WTC11 (cell line): ENCODE data around the gene SERGEF. TPM values are rescaled to one million over a fixed set of nuclear protein-coding genes. Genes with fewer than 3 reads are reported as not detected.

ENCODE experiments used
- ATAC-seq: fragments of 200-7000 bp; cut with Tn5 transposase; 2 replicates; pipeline ENCODE4 v1.10.0; 2021; ENCODE audit warnings: mild to moderate bottlenecking, moderate library complexity
- CTCF ChIA-PET: fragments of 300-600 bp; sonication (Branson Sonifier 250); formaldehyde crosslinking; loops from one replicate; lab custom pipeline; 2021; ENCODE audit warnings: antibody characterized with exemption; lab: Charles Lee
- POLR2A ChIA-PET: fragments of 350-600 bp; sonication (Branson Sonifier 250); formaldehyde crosslinking; loops from one replicate; lab custom pipeline; 2021; ENCODE audit warnings: antibody characterized with exemption; lab: Charles Lee
- DNase-seq: peaks from one replicate; pipeline ENCODE4 v3.0.0; 2021; ENCODE audit warnings: low spot score
- H3K27ac Mint-ChIP-seq: 2 replicates; pipeline ENCODE4 v1.8.0; 2021; ENCODE audit warnings: mixed read lengths
- H3K27me3 Mint-ChIP-seq: 2 replicates; pipeline ENCODE4 v1.8.0; 2021; ENCODE audit warnings: low read depth, mild to moderate bottlenecking, moderate library complexity, mixed read lengths
- H3K36me3 Mint-ChIP-seq: 2 replicates; pipeline ENCODE4 v1.8.0; 2021; ENCODE audit warnings: mixed read lengths
- H3K4me1 Mint-ChIP-seq: 2 replicates; pipeline ENCODE4 v1.8.0; 2022; ENCODE audit warnings: mixed read lengths
- H3K4me3 Mint-ChIP-seq: 2 replicates; pipeline ENCODE4 v1.8.0; 2021; ENCODE audit warnings: mild to moderate bottlenecking, moderate library complexity, mixed read lengths
- H3K9me3 Mint-ChIP-seq: 2 replicates; pipeline ENCODE4 v1.8.0; 2021; ENCODE audit warnings: mixed read lengths
- GABPB1 ChIP-seq: sonication (generic); formaldehyde crosslinking; IDR thresholded peaks from 2 replicates; pipeline ENCODE4 v1.8.1; 2023; ENCODE audit warnings: mild to moderate bottlenecking, missing genetic modification reagents
- GRHL2 ChIP-seq: fragments of 250-450 bp; sonication (Bioruptor Pico); IDR thresholded peaks from 2 replicates; pipeline ENCODE4 v1.8.0; 2022; ENCODE audit warnings: mild to moderate bottlenecking, moderate library complexity; ENCODE audit not compliant: insufficient replicate concordance, severe bottlenecking
- HMGXB4 ChIP-seq: sonication (generic); formaldehyde crosslinking; IDR thresholded peaks from 2 replicates; pipeline ENCODE4 v1.8.1; 2023; ENCODE audit warnings: mild to moderate bottlenecking, moderate library complexity, missing genetic modification reagents
- JAZF1 ChIP-seq: fragments of 250-450 bp; sonication (Bioruptor Pico); IDR thresholded peaks from 2 replicates; pipeline ENCODE4 v1.9.0; 2021; ENCODE audit warnings: moderate library complexity, mild to moderate bottlenecking, inconsistent platforms
- KAT7 ChIP-seq: sonication (generic); formaldehyde crosslinking; IDR thresholded peaks from 2 replicates; pipeline ENCODE4 v1.8.1; 2023; ENCODE audit warnings: missing genetic modification reagents, mild to moderate bottlenecking, borderline replicate concordance
- NFE2L1 ChIP-seq: sonication (generic); formaldehyde crosslinking; IDR thresholded peaks from 2 replicates; pipeline ENCODE4 v1.8.1; 2023; ENCODE audit warnings: missing genetic modification reagents
- NR1H2 ChIP-seq: sonication (generic); formaldehyde crosslinking; IDR thresholded peaks from 2 replicates; pipeline ENCODE4 v1.9.0; 2021; ENCODE audit warnings: mild to moderate bottlenecking, moderate library complexity, missing genetic modification reagents
- NR2C2 ChIP-seq: sonication (generic); formaldehyde crosslinking; IDR thresholded peaks from 2 replicates; pipeline ENCODE4 v1.8.0; 2022; ENCODE audit warnings: mild to moderate bottlenecking, missing genetic modification reagents
- OVOL2 ChIP-seq: fragments of 250-450 bp; sonication (Bioruptor Pico); IDR thresholded peaks from 2 replicates; pipeline ENCODE4 v1.9.0; 2021; ENCODE audit warnings: mild to moderate bottlenecking, borderline replicate concordance
- PRDM15 ChIP-seq: sonication (generic); formaldehyde crosslinking; IDR thresholded peaks from 2 replicates; pipeline ENCODE4 v1.8.0; 2022; ENCODE audit warnings: missing genetic modification reagents
- PRRX2 ChIP-seq: fragments of 250-450 bp; sonication (Bioruptor Pico); IDR thresholded peaks from 2 replicates; pipeline ENCODE4 v1.8.0; 2021; ENCODE audit warnings: mild to moderate bottlenecking
- RORB ChIP-seq: fragments of 250-450 bp; sonication (Bioruptor Pico); IDR thresholded peaks from 2 replicates; pipeline ENCODE4 v1.9.0; 2021; ENCODE audit warnings: mild to moderate bottlenecking
- SP1 ChIP-seq: sonication (generic); formaldehyde crosslinking; conservative IDR thresholded peaks from 2 replicates; pipeline ENCODE4 v1.8.1; 2022; ENCODE audit warnings: missing genetic modification reagents
- ZBTB21 ChIP-seq: sonication (generic); formaldehyde crosslinking; IDR thresholded peaks from 2 replicates; pipeline ENCODE4 v1.8.1; 2023; ENCODE audit warnings: mild to moderate bottlenecking, missing genetic modification reagents, borderline replicate concordance
- ZBTB43 ChIP-seq: sonication (generic); formaldehyde crosslinking; IDR thresholded peaks from 2 replicates; pipeline ENCODE4 v1.8.1; 2023; ENCODE audit warnings: mild to moderate bottlenecking, missing genetic modification reagents
- ZNF138 ChIP-seq: sonication (generic); formaldehyde crosslinking; conservative IDR thresholded peaks from 2 replicates; pipeline ENCODE4 v1.8.1; 2022; ENCODE audit warnings: mild to moderate bottlenecking, moderate library complexity, missing genetic modification reagents
- ZNF396 ChIP-seq: fragments of 250-450 bp; sonication (Bioruptor Pico); IDR thresholded peaks from 2 replicates; pipeline ENCODE4 v1.8.0; 2021; ENCODE audit warnings: mild to moderate bottlenecking, moderate library complexity, borderline replicate concordance
- ZNF416 ChIP-seq: fragments of 250-450 bp; sonication (Bioruptor Pico); IDR thresholded peaks from 2 replicates; pipeline ENCODE4 v1.9.0; 2021; ENCODE audit warnings: mild to moderate bottlenecking, inconsistent platforms
- ZNF512 ChIP-seq: sonication (generic); formaldehyde crosslinking; IDR thresholded peaks from 2 replicates; pipeline ENCODE4 v1.8.1; 2022; ENCODE audit warnings: missing genetic modification reagents, borderline replicate concordance
- total RNA-seq: library from RNA; stranded (reverse); gene quantifications from 3 replicates; pipeline ENCODE4 v1.2.3, GENCODE V29; 2021
- TF ChIP-seq, protein P1 (sequence below): sonication (generic); formaldehyde crosslinking; IDR thresholded peaks from 2 replicates; pipeline ENCODE4 v1.8.1; 2023; ENCODE audit warnings: mild to moderate bottlenecking, missing genetic modification reagents
- TF ChIP-seq, protein P2 (sequence below): sonication (generic); formaldehyde crosslinking; IDR thresholded peaks from 2 replicates; pipeline ENCODE4 v1.8.0; 2022; ENCODE audit warnings: mild to moderate bottlenecking, missing genetic modification reagents

The SERGEF gene
- total RNA-seq, 1 experiment from 2014 or later = 35.5 TPM

DNA sequence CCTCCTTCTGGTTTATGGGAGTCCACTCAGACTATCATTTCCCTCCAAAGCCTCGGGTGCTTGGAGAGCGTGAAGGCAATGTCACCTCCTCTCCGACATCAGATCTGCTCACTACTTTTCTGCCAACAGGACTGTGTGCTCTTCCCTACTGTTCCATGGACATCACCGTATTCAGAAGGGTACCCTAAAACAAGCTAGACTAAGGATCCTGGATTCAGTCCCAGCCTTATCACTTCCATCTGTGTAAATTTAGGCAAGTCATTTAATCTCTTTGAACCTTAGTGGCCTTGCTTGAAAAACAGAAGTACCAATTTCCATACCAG, 200.0 kb downstream of the SERGEF start:
- no peaks in the 10 kb centered on the region for H3K36me3 Mint-ChIP-seq
- DNase-seq (no peak), ATAC-seq (no peak)
- no peaks in the 10 kb centered on the region for H3K4me1 Mint-ChIP-seq
- H3K27me3 Mint-ChIP-seq = no peaks in the 10 kb centered on the region; the same call in 1 of the 2 replicates
- CTCF ChIA-PET = interaction anchor here (0.8 to 1.5 kb wide), 4 partner anchors 46 to 166 kb away, joined by 3 to 9 read pairs (median 6); no protein-coding TSS in a partner anchor
- no peaks in the 10 kb centered on the region for H3K9me3 Mint-ChIP-seq
- POLR2A ChIA-PET = no interaction called here
- TF ChIP-seq KAT7 (CRISPR knock-in tag) = no peak
- no peak for TF ChIP-seq OVOL2 (CRISPR knock-in tag)
- no peak for TF ChIP-seq ZBTB21
- no peak for TF ChIP-seq GABPB1
- TF ChIP-seq PRRX2 (CRISPR knock-in tag) = no peak
- TF ChIP-seq GRHL2 (CRISPR knock-in tag) = no peak
- TF ChIP-seq, protein P1, sequence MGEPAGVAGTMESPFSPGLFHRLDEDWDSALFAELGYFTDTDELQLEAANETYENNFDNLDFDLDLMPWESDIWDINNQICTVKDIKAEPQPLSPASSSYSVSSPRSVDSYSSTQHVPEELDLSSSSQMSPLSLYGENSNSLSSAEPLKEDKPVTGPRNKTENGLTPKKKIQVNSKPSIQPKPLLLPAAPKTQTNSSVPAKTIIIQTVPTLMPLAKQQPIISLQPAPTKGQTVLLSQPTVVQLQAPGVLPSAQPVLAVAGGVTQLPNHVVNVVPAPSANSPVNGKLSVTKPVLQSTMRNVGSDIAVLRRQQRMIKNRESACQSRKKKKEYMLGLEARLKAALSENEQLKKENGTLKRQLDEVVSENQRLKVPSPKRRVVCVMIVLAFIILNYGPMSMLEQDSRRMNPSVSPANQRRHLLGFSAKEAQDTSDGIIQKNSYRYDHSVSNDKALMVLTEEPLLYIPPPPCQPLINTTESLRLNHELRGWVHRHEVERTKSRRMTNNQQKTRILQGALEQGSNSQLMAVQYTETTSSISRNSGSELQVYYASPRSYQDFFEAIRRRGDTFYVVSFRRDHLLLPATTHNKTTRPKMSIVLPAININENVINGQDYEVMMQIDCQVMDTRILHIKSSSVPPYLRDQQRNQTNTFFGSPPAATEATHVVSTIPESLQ (CRISPR knock-in tag) = no peak
- TF ChIP-seq ZNF138 (CRISPR knock-in tag) = no peak
- no peak for TF ChIP-seq ZBTB43 (CRISPR knock-in tag)
- TF ChIP-seq NR2C2 (CRISPR knock-in tag) = no peak
- no peak for TF ChIP-seq RORB (CRISPR knock-in tag)
- TF ChIP-seq NFE2L1 = no peak
- TF ChIP-seq, protein P2, sequence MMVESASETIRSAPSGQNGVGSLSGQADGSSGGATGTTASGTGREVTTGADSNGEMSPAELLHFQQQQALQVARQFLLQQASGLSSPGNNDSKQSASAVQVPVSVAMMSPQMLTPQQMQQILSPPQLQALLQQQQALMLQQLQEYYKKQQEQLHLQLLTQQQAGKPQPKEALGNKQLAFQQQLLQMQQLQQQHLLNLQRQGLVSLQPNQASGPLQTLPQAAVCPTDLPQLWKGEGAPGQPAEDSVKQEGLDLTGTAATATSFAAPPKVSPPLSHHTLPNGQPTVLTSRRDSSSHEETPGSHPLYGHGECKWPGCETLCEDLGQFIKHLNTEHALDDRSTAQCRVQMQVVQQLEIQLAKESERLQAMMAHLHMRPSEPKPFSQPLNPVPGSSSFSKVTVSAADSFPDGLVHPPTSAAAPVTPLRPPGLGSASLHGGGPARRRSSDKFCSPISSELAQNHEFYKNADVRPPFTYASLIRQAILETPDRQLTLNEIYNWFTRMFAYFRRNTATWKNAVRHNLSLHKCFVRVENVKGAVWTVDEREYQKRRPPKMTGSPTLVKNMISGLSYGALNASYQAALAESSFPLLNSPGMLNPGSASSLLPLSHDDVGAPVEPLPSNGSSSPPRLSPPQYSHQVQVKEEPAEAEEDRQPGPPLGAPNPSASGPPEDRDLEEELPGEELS (CRISPR knock-in tag) = no peak
- H3K27ac Mint-ChIP-seq = no peak overlapping the region
- no peak overlapping the region for H3K4me3 Mint-ChIP-seq

- ATAC-seq (no peak), DNase-seq (no peak)
- TF ChIP-seq ZNF416 (CRISPR knock-in tag) (no peak), JAZF1 (CRISPR knock-in tag) (no peak), HMGXB4 (CRISPR knock-in tag) (no peak), SP1 (no peak), PRDM15 (CRISPR knock-in tag) (no peak), ZNF512 (CRISPR knock-in tag) (no peak), NR1H2 (CRISPR knock-in tag) (no peak), ZNF396 (no peak)
- ChIA-PET POLR2A (no interaction called here), CTCF (interaction anchor here (0.8 to 1.5 kb wide), 4 partner anchors 81 to 166 kb away, joined by 3 to 6 read pairs (median 5); no protein-coding TSS in a partner anchor)
- H3K9me3 Mint-ChIP-seq = no peaks in the 10 kb centered on the region
- H3K27me3 Mint-ChIP-seq = no peaks in the 10 kb centered on the region; the same call in 1 of the 2 replicates
- H3K4me3 Mint-ChIP-seq = no peak overlapping the region
- no peak overlapping the region for H3K27ac Mint-ChIP-seq
- H3K36me3 Mint-ChIP-seq = no peaks in the 10 kb centered on the region
- H3K4me1 Mint-ChIP-seq = no peaks in the 10 kb centered on the region
These were observed 200.6 kb downstream of the SERGEF start for GRCh38 chr11:17812091-17812864.
